SK-N-MC (cell line): ENCODE results near the gene ZNF10.
A peak's percentile ranks its signal among the peaks of the same experiment; 100 is the strongest.

Experiments used
- DNase-seq: peaks from one replicate; pipeline ENCODE4 v3.0.0-alpha.2; 2011; ENCODE audit warnings: low read depth, low spot score
- H3K27ac ChIP-seq: fragments of 200-600 bp; sonication (generic); 2 replicates; pipeline ENCODE4 v1.5.1; 2016; ENCODE audit warnings: mixed run types
- H3K36me3 ChIP-seq: fragments of 200-600 bp; sonication (generic); 2 replicates; pipeline ENCODE4 v1.6.1; 2017; ENCODE audit warnings: antibody characterized with exemption, low read length, mixed read lengths; ENCODE audit not compliant: insufficient read depth
- H3K4me3 ChIP-seq: fragments of 200-600 bp; sonication (generic); 2 replicates; pipeline ENCODE4 v1.5.1; 2016
- H3K9ac ChIP-seq: fragments of 200-600 bp; sonication (generic); 2 replicates; pipeline ENCODE4 v1.8.0; 2017; ENCODE audit warnings: mixed run types, mixed read lengths; ENCODE audit not compliant: insufficient read length
- H3K9me3 ChIP-seq: fragments of 200-600 bp; sonication (generic); 2 replicates; pipeline ENCODE4 v1.6.1; 2017; ENCODE audit warnings: low read depth, mild to moderate bottlenecking, antibody characterized with exemption, low read length, moderate library complexity, mixed read lengths
- EZH2 ChIP-seq: fragments of 200-600 bp; sonication (generic); IDR thresholded peaks from one replicate; pipeline ENCODE4 v1.6.1; 2017; ENCODE audit warnings: antibody characterized with exemption
- FOXP2 ChIP-seq: optimal IDR thresholded peaks from 2 replicates; pipeline ENCODE3; 2011; ENCODE audit warnings: mild to moderate bottlenecking, moderate library complexity; ENCODE audit not compliant: insufficient read depth; ENCODE audit errors: extremely low read length, control extremely low read depth
- POLR2AphosphoS5 ChIP-seq: IDR thresholded peaks from 2 replicates; pipeline ENCODE4 v1.6.1; 2012; ENCODE audit warnings: mild to moderate bottlenecking, low read depth, low read length, borderline replicate concordance

ZNF10 gene

GRCh38 chr12:133180669-133181068, 50.2 kb downstream of the ZNF10 start:
- no peak for DNase-seq
- H3K9ac ChIP-seq: no peak overlapping the region
- H3K36me3 ChIP-seq: peaks cover 38% of the 10 kb centered on the region
- H3K27ac ChIP-seq: no peak overlapping the region
- H3K9me3 ChIP-seq: peaks cover 22% of the 10 kb centered on the region
- TF ChIP-seq EZH2: no peak
- TF ChIP-seq POLR2AphosphoS5: no peak
- TF ChIP-seq FOXP2: no peak
- H3K4me3 ChIP-seq: no peak overlapping the region; the same call in 1 of the 2 replicates

GRCh38 chr12:133181238-133181959, 51.0 kb downstream of the ZNF10 start, which contains the start of gene ZNF268:
Gene ZNF268 (plus strand): TSS chr12:133181495. CDS start chr12:133181998, 503 bp downstream.
- peak within 1 kb of the TSS; percentile 99 for H3K4me3 ChIP-seq
- DNase-seq: peak; percentile 68
- TF ChIP-seq POLR2AphosphoS5 (peak; percentile 84), FOXP2 (no peak), EZH2 (no peak)
- H3K9me3 ChIP-seq: peaks cover 22% of the 10 kb centered on the region
- H3K9ac ChIP-seq: peak within 1 kb of the TSS; percentile 92
- peaks cover 45% of the 10 kb centered on the region for H3K36me3 ChIP-seq
- peak within 1 kb of the TSS; percentile 87 for H3K27ac ChIP-seq

- Histone ChIP-seq H3K27ac (no peak overlapping the region), H3K4me3 (no peak overlapping the region), H3K36me3 (peaks cover 100% of the 10 kb centered on the region), H3K9me3 (peaks cover 48% of the 10 kb centered on the region), H3K9ac (no peak overlapping the region)
- TF ChIP-seq FOXP2 (no peak), POLR2AphosphoS5 (no peak), EZH2 (no peak)
- no peak for DNase-seq
Measured at GRCh38 chr12:133190176-133190575, 59.7 kb downstream of the ZNF10 start.

GRCh38 chr12:133192847-133193246, 62.4 kb downstream of the ZNF10 start:
- Histone ChIP-seq H3K4me3 (no peak overlapping the region), H3K9ac (no peak overlapping the region), H3K36me3 (peaks cover 85% of the 10 kb centered on the region), H3K27ac (no peak overlapping the region), H3K9me3 (peaks cover 47% of the 10 kb centered on the region)
- DNase-seq: no peak
- TF ChIP-seq EZH2 (no peak), POLR2AphosphoS5 (no peak), FOXP2 (no peak)

GRCh38 chr12:133201888-133202287, 71.5 kb downstream of the ZNF10 start:
- H3K9ac ChIP-seq: no peak overlapping the region
- peaks cover 46% of the 10 kb centered on the region for H3K9me3 ChIP-seq
- no peak overlapping the region for H3K4me3 ChIP-seq
- no peak overlapping the region for H3K27ac ChIP-seq
- DNase-seq: no peak
- no peak for TF ChIP-seq FOXP2
- TF ChIP-seq POLR2AphosphoS5: no peak
- TF ChIP-seq EZH2: no peak
- peaks cover 46% of the 10 kb centered on the region for H3K36me3 ChIP-seq

GRCh38 chr12:133202493-133203343, 72.3 kb downstream of the ZNF10 start:
- Histone ChIP-seq H3K4me3 (peak overlapping the region; percentile 41), H3K27ac (no peak overlapping the region), H3K9ac (no peak overlapping the region), H3K9me3 (peaks cover 46% of the 10 kb centered on the region), H3K36me3 (peaks cover 46% of the 10 kb centered on the region)
- no peak for TF ChIP-seq FOXP2
- no peak for DNase-seq

GRCh38 chr12:133203344-133204263, 73.2 kb downstream of the ZNF10 start:
- Histone ChIP-seq H3K9me3 (peaks cover 46% of the 10 kb centered on the region), H3K27ac (no peak overlapping the region), H3K9ac (no peak overlapping the region), H3K36me3 (peaks cover 46% of the 10 kb centered on the region), H3K4me3 (peak overlapping the region; percentile 35; the same call in 1 of the 2 replicates)
- TF ChIP-seq FOXP2 (no peak), EZH2 (no peak), POLR2AphosphoS5 (no peak)
- no peak for DNase-seq
